Heart left ventricle (tissue), 13 donors: ENCODE measurements around the gene C11orf54.

Experiments
- CTCF ChIP-seq, 12 donors: fragments of 200-600 bp; sonication (generic) in 4 of 12; IDR thresholded peaks; one replicate each; pipeline versions ENCODE4 v1.5.0 to v1.8.0; 2018 to 2022; ENCODE audit warnings: antibody characterized with exemption in 12 of 12, mild to moderate bottlenecking in 5 of 12
- POLR2A ChIP-seq, 2 donors: fragments of 450-650 bp; IDR thresholded peaks; one replicate each; pipeline ENCODE4 v1.6.1; 2017; ENCODE audit warnings: antibody characterized with exemption in 2 of 2, mild to moderate bottlenecking in 2 of 2, moderate library complexity in 2 of 2
- donor health status: ischemic (EF 13 %, LVEDD 7.1; RV severe dilation, severe dysfunction).
- donor health status: DM: no; HTN: yes; CAD: no.
- donor health status: DM: no; HTN: no; CAD: no.
- donor health status: ischemic (EF 25% LVEDD 6.9; RV normal size, moderate dysfunction).
- donor health status: ischemic (EF 25% LVEDD 5.7; RV mildly dilated, moderate dysfunction).
- donor health status: ischemic (EF 35%, LVEDD 5.7; RV mildly dilated, moderate dysfunction).
- donor health status: nonischemic (EF 11% LVEDD 7.7; RV severe dilation, severe dysfunction).
- donor health status: DM: yes; HTN: yes; CAD: no.
- donor health status: PGD.
- donor health status: ischemic (EF 29% LVEDD 5.4; RV normal size, mild dysfunction).
- donor health status: nonischemic (EF 23%, LVEDD 6.1; RV moderate dilation, normal function).

- no peak for TF ChIP-seq POLR2A (IDR thresholded peaks at IDR 0.05)
- no peak for TF ChIP-seq CTCF (IDR thresholded peaks at IDR 0.05)
Measured at GRCh38 chr11:93801366-93801765, 59.9 kb downstream of the C11orf54 start.
